D721Med (cell line): ENCODE results near the gene LRRC27.
"Not testable (repeated sequence)": the region's sequence is repeated elsewhere in the genome, so short reads cannot be mapped to it uniquely, and the experiment has no call there.

Experiments used
- DNase-seq: peaks from one replicate; pipeline ENCODE4 v3.0.0; 2011; ENCODE audit warnings: low spot score; ENCODE audit not compliant: insufficient read length
- FAIRE-seq: peaks from 2 replicates; lab custom pipeline; 2011; peaks lifted over from hg19 to GRCh38; lab: Jason Lieb, UNC
- CTCF ChIP-seq: IDR thresholded peaks from 2 replicates; pipeline ENCODE4 v1.5.1; 2012; ENCODE audit warnings: mild to moderate bottlenecking, control low read depth; ENCODE audit not compliant: insufficient read depth; ENCODE audit errors: missing control alignments

LRRC27 gene

GRCh38 chr10:132376394-132376851, 44.4 kb downstream of the LRRC27 start:
- FAIRE-seq, result no peak
- DNase-seq, result no peak
- TF ChIP-seq CTCF, result no peak

GRCh38 chr10:132377326-132377725, 45.3 kb downstream of the LRRC27 start:
- no peak for TF ChIP-seq CTCF
- DNase-seq (no peak), FAIRE-seq (no peak)

- DNase-seq, FAIRE-seq: not testable (repeated sequence)
Observed at GRCh38 chr10:132379026-132379425, 47.0 kb downstream of the LRRC27 start.

- DNase-seq, FAIRE-seq: not testable (repeated sequence)
Observed at GRCh38 chr10:132380986-132381385, 49.0 kb downstream of the LRRC27 start.

- DNase-seq, result no peak
- no peak for FAIRE-seq
- TF ChIP-seq CTCF, result no peak
Observed at GRCh38 chr10:132381741-132382140, 49.7 kb downstream of the LRRC27 start.

GRCh38 chr10:132382231-132382922, 50.4 kb downstream of the LRRC27 start:
- no peak for DNase-seq
- no peak for FAIRE-seq
- no peak for TF ChIP-seq CTCF

- FAIRE-seq (no peak), DNase-seq (no peak)
- no peak for TF ChIP-seq CTCF
Observed at GRCh38 chr10:132383101-132383500, 51.1 kb downstream of the LRRC27 start.

- DNase-seq, result no peak
- FAIRE-seq, result no peak
- no peak for TF ChIP-seq CTCF
Observed at GRCh38 chr10:132383751-132384196, 51.8 kb downstream of the LRRC27 start.
